Stimulated activated CD4-positive, alpha-beta T cell treated with anti-CD3 and anti-CD28 coated beads, Interleukin-2, amount 100 ng/mL, for 24 hours (primary cell): Measurements from ENCODE around the gene LSAMP.
"Not testable (repeated sequence)": the region's sequence is repeated elsewhere in the genome, so short reads cannot be mapped to it uniquely, and the experiment has no call there.

Experiments used
- DNase-seq, 2 donors: peaks; one replicate each; pipeline ENCODE4 v3.0.0-alpha.2; 2020

The LSAMP gene

DNA sequence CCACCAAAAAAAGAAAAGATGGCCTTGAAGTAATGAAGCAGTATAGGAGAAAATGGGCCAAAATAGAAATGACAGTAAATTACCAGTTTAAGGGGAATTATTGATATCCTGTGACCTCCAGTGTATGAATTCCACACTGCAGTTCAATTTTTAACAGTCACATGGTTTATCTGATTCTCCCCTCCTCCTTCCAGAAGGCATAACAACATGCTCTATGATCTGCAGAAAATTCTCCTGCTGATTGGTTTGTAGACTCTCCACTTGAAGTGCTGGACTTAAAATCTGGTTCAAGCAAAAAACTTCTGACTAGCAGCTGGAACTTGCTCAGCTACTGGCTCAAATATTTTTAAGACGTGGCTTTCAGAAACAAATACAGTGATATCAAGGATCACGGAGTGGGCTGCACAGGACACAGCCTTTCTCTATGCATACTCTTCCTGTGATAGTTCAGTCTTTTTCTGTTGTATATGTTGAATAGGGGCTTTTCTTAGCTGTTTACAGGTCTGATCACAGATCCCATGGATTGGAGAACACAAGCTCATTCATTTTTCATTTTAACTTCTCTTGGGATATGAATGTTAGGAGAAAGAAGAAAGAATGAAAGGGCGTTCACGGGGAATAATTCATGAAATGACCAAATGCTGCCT is 211.5 kb downstream of the LSAMP start:
- DNase-seq, result no peak

DNA sequence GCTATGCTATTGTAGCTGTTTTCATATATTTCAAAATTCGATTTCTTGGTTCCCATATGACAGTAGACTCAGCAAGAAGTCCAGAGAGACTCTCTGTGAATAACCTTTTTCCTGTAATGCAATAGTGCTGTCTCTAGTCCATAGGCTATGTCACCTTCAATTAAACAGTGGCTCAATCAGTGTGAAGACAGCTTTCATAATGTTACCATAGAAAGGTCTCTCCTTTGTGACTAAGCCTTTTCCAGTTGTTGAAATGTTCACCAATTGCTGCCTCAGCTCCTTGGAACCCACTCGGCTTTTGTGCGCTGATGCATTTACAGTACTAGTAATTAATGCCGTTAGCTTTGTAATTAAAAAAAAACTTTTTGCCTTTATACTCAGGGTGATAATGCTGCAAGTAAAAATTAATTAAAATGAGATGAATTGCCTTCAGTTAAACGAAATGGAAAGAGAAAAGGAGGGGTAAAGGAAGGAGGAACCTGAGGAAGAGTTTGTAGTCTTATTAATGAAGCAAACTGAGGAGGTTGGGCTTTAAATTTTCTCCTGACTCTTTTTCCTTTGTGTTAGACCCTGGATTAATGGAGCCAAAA is 214.8 kb downstream of the LSAMP start:
- no peak for DNase-seq

DNA sequence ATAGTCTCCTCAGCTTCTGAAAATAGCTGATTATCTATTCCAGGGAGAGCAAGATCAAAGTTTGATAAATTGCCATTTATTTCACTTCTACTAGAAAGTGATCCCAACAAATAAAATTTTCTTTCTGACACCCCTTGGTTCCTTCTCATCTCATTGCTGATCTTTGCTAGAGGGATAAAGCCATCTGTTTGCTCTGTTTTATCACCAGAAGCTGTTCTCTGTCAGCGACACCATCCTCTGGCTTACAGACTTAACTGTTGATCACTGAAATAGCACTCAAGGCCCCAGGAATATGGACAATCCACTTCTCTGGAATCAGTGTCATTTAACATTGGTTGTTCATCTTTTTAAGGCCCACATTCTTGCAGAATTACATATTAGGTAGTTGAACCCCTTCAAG is 219.0 kb downstream of the LSAMP start:
- DNase-seq, result no peak

DNA sequence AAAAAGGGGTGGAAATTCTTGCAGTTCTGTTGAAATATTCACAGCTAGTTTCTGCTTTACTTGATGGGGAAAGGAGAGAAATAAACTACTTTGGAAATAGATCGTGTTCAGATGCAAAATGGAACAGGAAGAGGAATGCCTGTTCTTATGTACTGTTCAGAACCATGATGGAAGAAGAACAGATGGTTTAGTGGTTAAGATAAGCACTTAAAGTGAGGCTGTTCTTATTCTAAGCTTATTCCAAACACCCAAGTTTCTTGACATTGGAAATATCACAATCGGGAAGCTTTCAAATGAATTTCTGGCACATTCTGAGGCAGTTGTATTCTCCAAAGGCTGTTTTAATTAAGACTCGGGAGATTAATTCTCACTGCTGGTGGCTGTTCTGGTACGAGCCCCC is 228.5 kb downstream of the LSAMP start:
- DNase-seq, result no peak

DNA sequence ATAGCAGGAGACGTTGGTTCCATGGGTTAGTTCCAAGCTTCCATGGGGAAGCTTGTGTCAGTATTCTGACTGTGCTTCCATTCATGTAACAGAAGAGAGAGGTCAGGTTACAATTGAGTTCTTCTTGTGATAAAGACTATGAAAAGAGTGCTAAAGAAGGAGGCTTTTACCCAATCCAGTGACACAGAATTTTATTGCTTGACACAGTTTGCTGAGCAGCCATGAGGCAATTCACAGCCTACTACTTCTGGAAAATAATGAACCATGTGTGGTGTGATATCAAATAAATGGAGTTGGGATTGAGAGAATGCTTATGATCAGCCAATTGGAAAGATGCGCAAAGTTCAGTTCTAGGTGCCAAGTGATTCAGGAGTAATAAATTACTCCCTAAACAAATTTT is 233.4 kb downstream of the LSAMP start:
- DNase-seq, result no peak

DNA sequence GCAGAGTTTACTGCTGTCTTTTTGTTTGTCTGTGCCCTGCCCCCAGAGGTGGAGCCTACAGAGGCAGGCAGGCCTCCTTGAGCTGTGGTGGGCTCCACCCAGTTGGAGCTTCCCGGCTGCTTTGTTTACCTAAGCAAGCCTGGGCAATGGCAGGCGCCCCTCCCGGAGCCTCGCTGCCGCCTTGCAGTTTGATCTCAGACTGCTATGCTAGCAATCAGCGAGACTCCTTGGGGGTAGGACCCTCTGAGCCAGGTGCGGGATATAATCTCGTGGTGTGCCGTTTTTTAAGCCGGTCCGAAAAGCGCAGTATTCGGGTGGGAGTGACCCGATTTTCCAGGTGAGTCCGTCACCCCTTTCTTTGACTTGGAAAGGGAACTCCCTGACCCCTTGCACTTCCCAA is 236.5 kb downstream of the LSAMP start:
- not testable (repeated sequence) for DNase-seq

DNA sequence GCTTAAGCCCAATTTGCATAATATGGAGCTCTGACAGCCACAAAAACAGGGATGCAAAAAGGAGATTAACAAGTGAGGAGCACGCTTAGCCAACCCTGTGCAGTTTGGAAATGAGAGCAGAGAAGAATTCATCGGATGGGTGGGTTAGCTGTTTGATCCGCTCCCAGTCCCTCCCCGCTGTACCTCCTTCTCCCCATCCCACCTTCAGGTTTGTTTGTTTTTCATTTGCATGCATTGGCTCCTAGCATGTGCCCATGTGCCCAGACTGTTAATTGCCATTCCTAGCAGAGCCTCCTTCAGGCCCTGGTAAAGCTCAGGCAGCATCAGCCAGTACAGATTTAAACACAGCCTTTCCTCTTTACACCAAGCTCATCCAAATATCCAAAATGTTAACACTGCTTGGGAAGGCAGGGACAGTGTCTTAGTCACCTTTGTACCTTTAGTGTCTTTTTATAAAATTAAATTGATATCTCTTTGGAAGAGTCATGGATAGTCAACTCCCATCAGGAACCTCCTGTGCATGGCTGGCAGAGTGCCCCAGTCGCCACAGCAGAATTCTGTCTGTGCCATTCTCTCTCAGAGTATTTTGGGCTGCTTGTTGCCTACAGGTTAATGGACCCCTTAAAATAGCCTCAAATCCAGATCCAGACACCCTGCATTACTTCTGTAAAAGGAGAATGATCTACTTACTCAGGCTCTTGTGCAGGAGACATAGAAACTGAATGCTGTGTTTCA is 244.2 kb downstream of the LSAMP start:
- no peak for DNase-seq

DNA sequence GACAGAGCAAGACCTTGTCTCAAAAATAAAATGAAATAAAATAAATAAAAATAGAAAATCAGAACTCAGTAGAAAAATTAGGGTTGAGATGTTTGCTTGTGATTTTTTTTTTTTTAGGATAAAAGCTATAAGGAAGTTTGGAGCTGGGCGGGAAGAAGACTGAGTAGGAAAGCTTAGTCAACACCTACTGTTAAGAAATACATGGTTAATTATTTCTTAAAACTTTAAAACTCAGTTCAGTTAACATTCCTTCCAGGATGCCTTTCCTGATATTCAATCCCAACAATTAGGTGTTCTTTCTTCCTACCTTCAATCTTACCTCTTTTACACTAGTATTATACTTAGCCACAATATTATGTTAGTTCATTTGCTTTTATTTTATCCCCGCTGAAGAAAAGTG is 246.2 kb downstream of the LSAMP start:
- no peak for DNase-seq

DNA sequence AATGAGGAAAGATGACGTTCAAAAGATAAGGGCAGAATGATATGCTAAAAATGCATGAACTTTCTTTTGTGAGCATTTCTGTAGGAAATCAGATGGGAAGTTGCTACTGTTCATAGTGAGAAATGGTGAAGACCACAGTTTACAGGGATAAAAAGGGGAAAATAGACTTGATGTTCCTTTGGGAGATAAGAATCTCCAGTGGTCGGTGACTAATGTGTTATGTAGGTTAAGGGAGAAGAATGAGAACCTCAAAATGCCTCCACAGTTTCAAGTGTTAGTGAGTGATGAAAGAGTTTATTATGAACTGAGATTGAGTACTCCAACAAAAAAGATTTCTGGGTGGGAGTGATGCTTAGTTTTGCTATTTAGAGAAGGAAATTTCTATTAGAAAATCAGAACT is 247.2 kb downstream of the LSAMP start:
- no peak for DNase-seq

DNA sequence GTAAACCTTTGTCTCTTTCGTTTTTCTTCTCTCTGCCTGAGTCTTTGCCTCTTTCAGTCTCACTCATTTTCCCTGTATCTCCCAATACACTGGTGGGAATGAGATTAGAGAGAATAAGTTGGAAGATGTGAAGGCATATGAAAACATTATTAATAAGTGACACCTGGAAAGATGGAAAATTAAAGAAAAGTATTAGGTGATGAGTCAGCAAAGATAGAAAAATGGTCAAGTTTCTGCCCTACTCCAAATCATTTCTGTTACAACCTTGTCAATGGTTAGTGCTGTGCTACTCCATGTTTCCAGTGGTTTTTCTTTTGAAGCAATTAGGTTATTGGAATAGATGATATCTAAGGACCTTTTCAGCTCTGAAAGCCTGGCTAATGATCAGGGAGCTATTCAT is 252.8 kb downstream of the LSAMP start:
- no peak for DNase-seq

DNA sequence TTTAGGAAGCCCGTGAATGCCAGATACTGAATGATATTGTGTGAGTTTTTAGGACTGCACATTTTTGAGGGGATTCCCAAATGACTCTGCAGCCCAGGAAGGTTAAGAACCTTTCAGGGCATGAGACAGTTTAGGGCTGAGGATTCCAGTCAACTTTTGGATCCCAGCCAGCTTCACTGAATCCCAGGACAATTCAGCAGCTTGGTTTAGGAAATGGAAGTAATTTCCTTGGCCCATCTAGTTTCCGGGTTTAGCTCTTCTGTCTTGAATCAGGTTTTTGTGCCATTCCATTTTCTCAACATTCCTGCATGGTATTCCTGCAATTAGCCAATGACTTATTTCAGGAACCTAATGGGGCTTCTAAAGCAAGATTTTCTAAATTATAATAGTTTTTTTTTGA is 253.9 kb downstream of the LSAMP start:
- DNase-seq, result no peak

DNA sequence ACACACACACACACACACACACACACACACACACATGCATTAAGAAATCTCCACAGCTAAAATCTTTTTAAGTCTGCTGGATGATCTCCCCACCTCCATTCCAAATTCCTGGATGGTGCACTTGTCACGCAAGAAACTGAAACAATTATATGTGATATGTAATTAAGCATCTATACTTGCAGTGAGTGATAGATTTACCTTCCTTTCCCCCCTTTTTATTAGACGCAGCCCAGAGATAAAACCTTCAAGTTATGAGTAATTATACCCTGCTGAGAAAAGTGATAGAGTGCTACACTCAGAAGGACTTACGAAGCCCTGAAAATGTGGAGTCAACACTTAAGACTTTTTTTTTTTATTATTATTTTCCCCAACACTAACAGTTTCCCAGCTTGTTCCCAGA is 255.2 kb downstream of the LSAMP start:
- DNase-seq, result no peak

DNA sequence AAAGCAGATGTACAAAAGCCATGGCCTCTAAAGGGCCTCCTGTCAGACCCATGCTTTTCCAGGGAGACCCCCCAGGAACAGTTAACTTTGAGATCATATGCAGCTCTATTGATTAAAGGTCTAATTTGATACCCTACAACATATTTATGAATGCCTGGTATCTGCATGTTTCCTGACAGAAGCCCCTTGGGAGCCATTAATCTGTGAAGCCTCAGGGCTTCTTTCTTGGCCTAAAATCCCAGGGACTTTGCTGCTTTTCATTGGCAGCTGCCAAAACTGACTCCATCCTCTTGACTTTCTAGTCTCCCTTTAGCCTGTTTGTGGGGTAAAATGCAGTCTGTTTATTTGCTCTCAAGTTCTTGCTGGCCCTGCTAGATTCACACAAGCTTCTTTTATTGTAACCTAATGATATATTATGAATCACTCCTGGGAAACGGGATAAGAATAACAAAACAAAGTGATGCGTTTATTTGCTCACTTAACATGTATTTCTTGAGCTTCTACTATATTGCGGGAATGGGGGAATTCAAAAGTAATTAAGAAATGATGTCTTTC is 257.0 kb downstream of the LSAMP start:
- DNase-seq, result no peak

DNA sequence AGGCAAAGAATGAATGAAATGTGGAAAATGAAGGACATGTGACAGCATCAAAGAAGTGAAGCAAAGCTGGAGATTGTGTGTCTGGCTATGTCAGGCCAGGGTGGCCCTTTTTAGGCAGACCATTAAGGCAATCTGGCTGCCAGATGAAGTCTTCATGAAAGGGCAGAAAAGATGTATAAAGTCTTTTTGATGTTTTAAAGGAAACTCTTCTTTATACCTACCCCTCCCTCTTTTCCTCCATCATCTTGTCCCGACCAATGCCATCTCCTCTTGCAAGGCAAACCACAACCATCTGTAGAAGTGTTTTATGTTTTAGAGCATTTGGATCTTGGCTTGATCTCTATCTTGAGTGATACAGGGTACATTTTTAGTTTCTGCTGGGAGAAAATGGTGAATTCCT is 259.2 kb downstream of the LSAMP start:
- DNase-seq, result no peak

DNA sequence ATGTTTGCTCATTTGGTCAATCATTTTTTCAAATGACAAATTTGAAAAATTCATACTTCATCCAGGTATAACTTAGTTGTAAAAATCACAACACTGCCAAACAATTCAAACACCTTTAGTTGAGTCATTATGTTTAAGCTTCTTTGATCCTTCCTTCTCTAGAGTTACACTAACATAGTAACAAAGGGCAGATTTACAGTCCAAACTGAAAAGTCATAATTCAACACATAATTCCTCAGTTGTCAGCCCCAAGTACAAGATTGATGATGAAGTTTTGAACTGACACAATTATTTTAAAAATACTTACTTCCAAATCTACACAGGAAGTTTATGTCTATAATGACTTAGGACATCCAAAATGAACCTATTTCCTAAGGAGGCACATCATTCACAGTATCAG is 264.1 kb downstream of the LSAMP start:
- no peak for DNase-seq

DNA sequence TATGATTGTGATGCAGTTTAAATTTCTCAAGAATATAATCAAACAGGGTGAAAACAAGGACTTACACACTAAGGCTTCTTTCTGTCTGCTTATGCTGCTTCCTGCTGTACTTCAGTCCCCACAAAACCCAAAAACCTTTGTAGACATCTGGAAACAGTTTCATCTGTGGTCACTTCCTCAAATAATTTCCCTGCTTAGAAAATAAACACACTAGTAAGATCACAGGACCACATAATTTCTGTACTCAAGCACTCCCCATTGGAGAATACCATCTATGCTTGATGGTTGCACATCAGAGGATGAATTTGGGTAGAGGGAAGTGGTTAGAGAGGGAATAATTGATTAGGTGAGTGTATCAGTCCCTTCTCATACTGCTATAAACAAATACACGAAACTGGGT is 266.2 kb downstream of the LSAMP start:
- DNase-seq, result no peak

DNA sequence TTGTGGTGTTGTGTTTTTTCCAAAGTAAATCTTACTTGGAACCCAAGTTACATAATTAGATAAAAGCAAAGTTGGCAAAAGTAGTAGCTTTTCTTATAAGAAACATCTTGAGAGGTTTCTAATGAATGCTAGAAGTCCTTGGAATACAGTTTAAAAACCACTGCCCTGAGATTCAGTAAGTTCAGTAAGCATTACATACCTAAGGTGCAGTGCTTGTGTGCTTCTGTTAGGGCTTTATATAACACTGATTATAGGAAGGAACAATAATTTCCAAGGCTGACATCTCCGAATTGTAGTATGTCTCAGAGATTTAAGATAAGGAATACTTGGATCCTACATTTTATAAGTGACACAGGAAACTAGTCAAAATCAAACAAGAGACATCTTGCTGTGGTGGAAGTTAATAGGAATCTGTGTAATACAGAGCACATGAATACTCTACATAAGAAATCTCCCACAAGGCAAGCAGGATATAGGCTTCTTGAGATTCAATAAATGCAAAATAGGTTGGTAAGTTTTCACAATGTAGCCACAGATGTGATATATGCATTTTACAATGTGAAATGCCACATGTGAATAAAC is 268.2 kb downstream of the LSAMP start:
- no peak for DNase-seq

DNA sequence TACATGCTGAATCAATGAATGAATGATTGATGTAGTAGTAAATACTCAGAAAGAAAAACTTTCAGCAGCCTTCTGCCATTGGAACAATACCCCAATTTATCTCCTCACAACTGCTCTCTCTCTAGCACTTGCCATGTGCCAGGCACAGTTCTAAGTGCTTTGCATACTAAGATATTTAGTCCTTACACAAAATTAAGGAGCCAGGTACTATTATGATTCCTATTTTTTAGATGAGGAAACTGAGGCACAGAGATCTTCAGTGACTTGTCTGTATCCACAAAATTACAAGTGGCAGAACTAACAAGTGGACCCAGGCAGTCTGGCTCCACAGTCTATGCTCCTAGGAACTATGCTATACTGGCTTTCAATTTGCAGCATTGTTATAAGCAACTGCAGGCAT is 279.2 kb downstream of the LSAMP start:
- no peak for DNase-seq

DNA sequence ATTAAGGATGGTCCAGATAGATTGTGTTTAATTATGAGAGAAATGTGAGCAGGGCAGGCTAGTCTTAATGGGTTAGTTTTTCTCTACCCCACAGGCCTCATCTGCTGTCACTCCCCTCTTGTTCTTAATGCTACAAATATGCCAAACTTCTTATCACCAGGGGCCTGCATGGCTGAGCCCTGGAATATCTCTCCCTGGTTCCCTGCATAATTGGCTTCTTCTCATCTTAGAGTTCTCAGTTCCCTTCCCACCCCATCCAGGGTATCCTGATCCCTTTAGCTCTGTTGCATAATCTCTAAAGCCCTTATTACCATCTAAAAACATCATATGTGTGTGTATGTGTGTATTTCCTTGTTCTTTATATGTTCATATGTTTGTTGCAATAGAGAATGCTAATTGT is 279.6 kb downstream of the LSAMP start:
- no peak for DNase-seq

DNA sequence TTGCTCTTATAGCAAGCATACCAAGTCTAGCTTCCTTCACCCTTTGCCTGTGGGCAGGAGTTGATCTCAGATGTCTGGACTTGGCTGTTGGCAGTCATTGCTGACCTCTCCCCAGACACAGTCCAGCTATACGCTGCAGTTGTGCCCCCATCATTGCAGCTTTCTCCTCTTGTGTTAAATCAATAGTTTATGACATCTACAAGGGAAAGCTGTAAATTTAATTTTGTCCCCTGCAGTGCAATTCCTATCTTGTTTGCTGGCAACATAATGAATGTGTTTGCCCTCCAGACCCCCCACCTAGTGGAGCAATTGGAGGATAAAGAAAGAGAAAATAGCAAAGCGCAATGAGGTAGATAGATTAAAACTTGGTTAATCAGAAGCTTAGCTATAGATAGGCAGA is 280.2 kb downstream of the LSAMP start:
- DNase-seq, result no peak

DNA sequence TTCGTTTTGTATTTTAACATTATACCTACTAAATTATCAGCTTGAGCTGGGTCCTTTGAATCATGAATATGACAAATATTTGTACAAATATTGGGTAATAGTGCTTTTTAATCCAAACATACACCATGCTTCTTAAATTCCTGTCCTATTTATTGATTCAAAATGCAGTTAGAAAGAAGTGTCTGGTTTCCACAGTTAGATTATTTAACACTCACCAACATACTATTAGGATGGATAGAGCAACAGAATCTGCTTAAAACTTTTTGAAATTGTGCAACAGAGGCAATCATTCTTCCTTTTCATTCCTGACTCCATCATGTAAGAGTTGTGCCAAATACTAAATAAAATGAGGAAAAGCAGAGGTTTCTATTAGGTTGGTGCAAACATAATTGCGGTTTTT is 281.2 kb downstream of the LSAMP start:
- DNase-seq, result no peak

DNA sequence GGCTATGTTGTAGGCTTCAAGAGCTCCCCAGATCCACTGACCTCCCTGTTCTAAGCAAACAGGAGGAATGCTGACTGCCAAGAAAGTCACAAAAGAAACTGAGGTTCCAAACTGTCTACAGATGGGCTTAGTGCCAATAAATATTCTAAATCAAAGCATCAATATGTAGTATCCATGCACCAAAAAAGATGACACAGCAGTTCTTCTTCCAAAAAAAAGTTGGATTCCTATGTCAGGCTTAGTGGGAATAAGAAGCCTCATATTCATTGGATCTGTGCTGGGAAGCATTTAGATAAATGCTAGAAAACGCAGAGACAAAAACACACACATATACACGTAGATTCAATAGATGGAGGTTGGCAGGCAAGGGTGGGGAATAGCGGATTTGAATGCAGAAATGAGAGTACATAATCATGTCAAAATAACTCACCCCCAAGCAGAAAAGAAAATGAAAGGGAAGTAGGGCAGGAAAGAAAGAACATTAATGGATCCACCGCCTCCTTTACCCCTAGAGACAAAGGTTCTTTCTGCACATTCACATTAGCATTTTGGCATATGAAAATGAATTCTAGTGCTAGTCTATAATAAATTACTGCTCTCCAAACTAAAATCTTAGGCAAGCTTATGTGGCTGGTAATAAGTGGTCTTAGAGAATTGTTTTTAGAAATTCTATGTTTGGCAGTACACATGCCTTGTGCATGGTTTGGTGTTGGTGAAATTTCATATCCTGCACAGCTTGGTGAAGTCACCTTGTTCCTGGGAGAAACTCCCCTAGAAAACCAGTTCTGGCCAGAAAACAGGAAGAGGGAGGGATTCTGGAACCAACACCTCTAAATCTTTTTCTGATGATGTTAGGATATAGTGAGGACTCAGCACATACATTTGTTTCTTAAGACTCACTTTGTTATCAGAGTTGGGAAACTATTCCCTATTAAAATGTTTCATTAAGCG is 283.4 kb downstream of the LSAMP start:
- no peak for DNase-seq

DNA sequence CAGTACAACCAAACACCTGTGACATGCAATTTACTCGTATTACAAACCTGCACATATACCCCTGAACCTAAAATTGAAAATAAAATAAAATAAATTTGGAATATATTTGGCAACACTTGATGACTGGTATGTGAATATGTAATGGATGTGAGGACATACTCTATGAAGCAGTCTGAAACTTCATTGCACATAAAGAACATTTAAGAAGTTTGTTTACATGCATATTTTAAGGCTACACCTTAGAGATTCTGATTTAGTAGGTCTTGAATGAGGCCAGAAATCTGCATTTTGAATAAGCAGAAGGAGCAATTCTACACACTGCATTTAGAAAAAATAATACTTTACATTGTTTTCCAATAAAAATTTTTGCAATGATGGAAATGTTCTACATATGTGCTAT is 284.7 kb downstream of the LSAMP start:
- no peak for DNase-seq
